Thoracic aorta (tissue), 2 donors: Measurements from ENCODE around the gene TRANK1. TPM values are rescaled to one million over a fixed set of nuclear protein-coding genes. Genes with fewer than 3 reads are reported as not detected.

Source experiments
- ATAC-seq: fragments of 150-250 bp; one replicate; pipeline ENCODE4 v1.8.0; 2017; ENCODE audit warnings: low read depth; ENCODE audit not compliant: insufficient number of reproducible peaks, low FRiP score
- DNase-seq: peaks from one replicate; pipeline ENCODE4 v3.0.0-alpha.2; 2020; ENCODE audit warnings: low spot score
- H3K27ac ChIP-seq, 2 donors: fragments of 200-600 bp; sonication (generic); 1 replicate in 1 of 2; 2 replicates in 1 of 2; pipeline ENCODE4 v1.5.1; 2016; ENCODE audit warnings: mild to moderate bottlenecking in 2 of 2, moderate library complexity in 2 of 2
- H3K27me3 ChIP-seq: fragments of 200-600 bp; sonication (generic); replicated peaks from 2 replicates; pipeline ENCODE4 v1.6.0; 2016; ENCODE audit warnings: mild to moderate bottlenecking; ENCODE audit not compliant: insufficient read depth
- H3K36me3 ChIP-seq: fragments of 200-600 bp; sonication (generic); one replicate; pipeline ENCODE4 v1.5.1; 2016
- H3K4me1 ChIP-seq, 2 donors: fragments of 200-600 bp; sonication (generic); 1 replicate in 1 of 2; 2 replicates in 1 of 2; pipeline versions ENCODE4 v1.5.1 to v1.6.0; 2016; ENCODE audit warnings: low read depth in 2 of 2, mild to moderate bottlenecking in 1 of 2; ENCODE audit not compliant: control insufficient read depth in 1 of 2
- H3K4me3 ChIP-seq: fragments of 200-600 bp; sonication (generic); 2 replicates; pipeline ENCODE4 v1.5.1; 2016; ENCODE audit warnings: mild to moderate bottlenecking
- H3K9me3 ChIP-seq: fragments of 200-600 bp; sonication (generic); 2 replicates; pipeline ENCODE4 v1.5.1; 2016
- CTCF ChIP-seq: fragments of 200-600 bp; sonication (generic); IDR thresholded peaks from one replicate; pipeline ENCODE4 v1.5.1; 2019; ENCODE audit warnings: antibody characterized with exemption
- total RNA-seq, 2 donors: library from RNA; depleted of rRNA; stranded (reverse); fragments of >200 nt; gene quantifications; one replicate each; pipeline versions ENCODE4 v1.1.0 to v1.2.3, GENCODE V29; 2016

The TRANK1 gene
- total RNA-seq, 2 donors from 2014 or later, result 21.3 to 31.6 TPM

GRCh38 chr3:36991147-36991546 lies 46.3 kb upstream of the TRANK1 start:
- H3K4me1 ChIP-seq, result peaks cover 34 to 64% of the 10 kb centered on the region in 2 donors
- ATAC-seq, result no peak

GRCh38 chr3:36989568-36989967 lies 44.7 kb upstream of the TRANK1 start:
- no peaks in the 10 kb centered on the region for H3K27me3 ChIP-seq
- peaks cover 34 to 55% of the 10 kb centered on the region in 2 donors for H3K4me1 ChIP-seq
- no peak for TF ChIP-seq CTCF
- DNase-seq, result no peak
- H3K36me3 ChIP-seq, result peaks cover 17% of the 10 kb centered on the region
- H3K9me3 ChIP-seq, result no peaks in the 10 kb centered on the region
- peak overlapping the region; percentile 90 for H3K4me3 ChIP-seq
- H3K27ac ChIP-seq, result no peak overlapping the region
- ATAC-seq, result no peak

More at GRCh38 chr3:36991147-36991546, 46.3 kb upstream of the TRANK1 start:
- Histone ChIP-seq H3K27me3 (no peaks in the 10 kb centered on the region), H3K4me3 (peak overlapping the region; percentile 90), H3K27ac (peak overlapping the region in 1 of 2 donors; percentile 98), H3K9me3 (no peaks in the 10 kb centered on the region), H3K36me3 (peaks cover 4% of the 10 kb centered on the region)
- TF ChIP-seq CTCF, result no peak
- DNase-seq, result no peak

- H3K27ac ChIP-seq, result no peak overlapping the region
- TF ChIP-seq CTCF, result no peak
- no peaks in the 10 kb centered on the region for H3K9me3 ChIP-seq
- H3K27me3 ChIP-seq, result no peaks in the 10 kb centered on the region
- H3K4me3 ChIP-seq, result peak overlapping the region; percentile 90
- H3K36me3 ChIP-seq, result peaks cover 23% of the 10 kb centered on the region
- ATAC-seq (no peak), DNase-seq (no peak)
- peaks cover 34 to 49% of the 10 kb centered on the region in 2 donors for H3K4me1 ChIP-seq
Measured at GRCh38 chr3:36989005-36989404, 44.2 kb upstream of the TRANK1 start.

- ATAC-seq (no peak), DNase-seq (no peak)
- Histone ChIP-seq H3K36me3 (peaks cover 27% of the 10 kb centered on the region), H3K4me1 (peaks cover 34 to 48% of the 10 kb centered on the region in 2 donors), H3K27me3 (no peaks in the 10 kb centered on the region), H3K4me3 (peak overlapping the region; percentile 90), H3K27ac (no peak overlapping the region), H3K9me3 (no peaks in the 10 kb centered on the region)
- TF ChIP-seq CTCF, result no peak
Measured at GRCh38 chr3:36988356-36988755, 43.5 kb upstream of the TRANK1 start.

- TF ChIP-seq CTCF, result no peak
- no peak for ATAC-seq
- no peak for DNase-seq
Measured at GRCh38 chr3:36981006-36981405, 36.2 kb upstream of the TRANK1 start.

More at GRCh38 chr3:36981006-36981405, 36.2 kb upstream of the TRANK1 start:
- Histone ChIP-seq H3K36me3 (peaks cover 37% of the 10 kb centered on the region), H3K4me3 (no peak overlapping the region), H3K4me1 (no peaks in the 10 kb centered on the region), H3K9me3 (no peaks in the 10 kb centered on the region), H3K27me3 (no peaks in the 10 kb centered on the region), H3K27ac (no peak overlapping the region)
